GM23338 (cell line): Measurements from ENCODE around the gene GASK1B. TPM values are rescaled to one million over a fixed set of nuclear protein-coding genes. Genes with fewer than 3 reads are reported as not detected.

ENCODE experiments used
- ATAC-seq: fragments of 200-7000 bp; cut with Tn5 transposase; 3 replicates; pipeline ENCODE4 v1.9.1; 2020
- DNase-seq: peaks from one replicate; pipeline ENCODE4 v3.0.0-alpha.2; 2015; ENCODE audit warnings: low spot score
- H2AFZ ChIP-seq: fragments of 200-600 bp; sonication (generic); 2 replicates; pipeline ENCODE4 v1.8.0; 2016; ENCODE audit warnings: antibody characterized with exemption, mild to moderate bottlenecking, moderate library complexity
- H3F3A ChIP-seq: fragments of 200-600 bp; sonication (generic); replicated peaks from 2 replicates; pipeline ENCODE4 v1.8.0; 2017; ENCODE audit warnings: antibody characterized with exemption, mixed run types, low read depth
- H3K27ac ChIP-seq: fragments of 200-600 bp; sonication (generic); 2 replicates; pipeline ENCODE4 v1.6.1; 2016; ENCODE audit warnings: low read depth
- H3K27me3 ChIP-seq: fragments of 200-600 bp; sonication (generic); 2 replicates; pipeline ENCODE4 v1.8.0; 2016; ENCODE audit warnings: mild to moderate bottlenecking, mixed run types, moderate library complexity; ENCODE audit not compliant: insufficient read depth
- H3K36me3 ChIP-seq: fragments of 200-600 bp; sonication (generic); 2 replicates; pipeline ENCODE4 v1.8.0; 2016; ENCODE audit warnings: mild to moderate bottlenecking; ENCODE audit not compliant: insufficient read depth
- H3K4me1 ChIP-seq: fragments of 200-600 bp; sonication (generic); 2 replicates; pipeline ENCODE4 v1.8.0; 2016; ENCODE audit warnings: mild to moderate bottlenecking, moderate library complexity; ENCODE audit not compliant: insufficient read depth
- H3K4me2 ChIP-seq: fragments of 200-600 bp; sonication (generic); 2 replicates; pipeline ENCODE4 v1.7.1; 2017; ENCODE audit warnings: mixed run types
- H3K4me3 ChIP-seq: fragments of 200-600 bp; sonication (generic); 2 replicates; pipeline ENCODE4 v1.6.1; 2016; ENCODE audit warnings: mixed run types
- H3K79me2 ChIP-seq: fragments of 200-600 bp; sonication (generic); replicated peaks from 2 replicates; pipeline ENCODE4 v1.8.0; 2017; ENCODE audit warnings: mild to moderate bottlenecking; ENCODE audit not compliant: insufficient read depth
- H3K9me2 ChIP-seq: fragments of 200-600 bp; sonication (generic); 2 replicates; pipeline ENCODE4 v1.8.0; 2017; ENCODE audit not compliant: insufficient read depth
- H4K20me1 ChIP-seq: fragments of 200-600 bp; sonication (generic); replicated peaks from 2 replicates; pipeline ENCODE4 v1.8.0; 2017; ENCODE audit warnings: mild to moderate bottlenecking; ENCODE audit not compliant: insufficient read depth
- H3K27ac Mint-ChIP-seq: 2 replicates; pipeline ENCODE4 v1.8.0; 2020; ENCODE audit warnings: inconsistent platforms, mild to moderate bottlenecking, moderate library complexity, mixed read lengths
- H3K27me3 Mint-ChIP-seq: 3 replicates; pipeline ENCODE4 v1.8.0; 2022; ENCODE audit warnings: low read depth, mild to moderate bottlenecking, moderate library complexity, mixed read lengths, inconsistent platforms; ENCODE audit not compliant: insufficient read depth, poor library complexity
- H3K36me3 Mint-ChIP-seq: 3 replicates; pipeline ENCODE4 v1.8.0; 2021; ENCODE audit warnings: low read depth, mild to moderate bottlenecking, inconsistent platforms, moderate library complexity, mixed read lengths
- H3K4me1 Mint-ChIP-seq: 3 replicates; pipeline ENCODE4 v1.8.0; 2020; ENCODE audit warnings: mild to moderate bottlenecking, inconsistent platforms, mixed read lengths
- H3K4me3 Mint-ChIP-seq: 3 replicates; pipeline ENCODE4 v1.8.0; 2021; ENCODE audit warnings: moderate library complexity, mild to moderate bottlenecking, inconsistent platforms, mixed read lengths
- H3K9me3 Mint-ChIP-seq: 3 replicates; pipeline ENCODE4 v1.8.0; 2020; ENCODE audit warnings: moderate library complexity, mild to moderate bottlenecking, inconsistent platforms, mixed read lengths
- CREB1 ChIP-seq: fragments of 250-450 bp; sonication (Bioruptor Pico); IDR thresholded peaks from 2 replicates; pipeline ENCODE4 v1.5.0; 2020; ENCODE audit warnings: low read depth, mild to moderate bottlenecking, moderate library complexity
- EZH2 ChIP-seq: fragments of 200-600 bp; sonication (generic); IDR thresholded peaks from one replicate; pipeline ENCODE4 v1.8.0; 2017; ENCODE audit warnings: antibody characterized with exemption, mild to moderate bottlenecking, low read depth; ENCODE audit not compliant: unreplicated experiment
- EZH2phosphoT487 ChIP-seq: fragments of 200-600 bp; sonication (generic); IDR thresholded peaks from one replicate; pipeline ENCODE4 v1.8.1; 2018; ENCODE audit warnings: antibody characterized with exemption; ENCODE audit not compliant: unreplicated experiment
- JUNB ChIP-seq: IDR thresholded peaks from one replicate; pipeline ENCODE4 v1.6.1; 2016; ENCODE audit warnings: antibody characterized with exemption; ENCODE audit not compliant: unreplicated experiment
- NANOG ChIP-seq: IDR thresholded peaks from 2 replicates; pipeline ENCODE4 v1.6.1; 2016; ENCODE audit warnings: antibody characterized with exemption, borderline replicate concordance
- ZNF114 ChIP-seq: fragments of 250-450 bp; sonication (Bioruptor Pico); IDR thresholded peaks from 2 replicates; pipeline ENCODE4 v1.5.0; 2020; ENCODE audit warnings: mild to moderate bottlenecking, moderate library complexity
- polyA plus RNA-seq: library from polyadenylated mRNA; unstranded; fragments of >200 nt; fragmentation: Nextera tagmentation; extraction: Ambion mirVana; gene quantifications from 2 replicates; pipeline ENCODE4 v1.2.1, GENCODE V29; 2016
- total RNA-seq: library from RNA; depleted of rRNA; stranded (reverse); fragments of >200 nt; shearing (Covaris generic); gene quantifications from 2 replicates; pipeline ENCODE4 v1.2.3, GENCODE V29; 2014
- TF ChIP-seq, protein P1 (sequence below): fragments of 250-450 bp; sonication (Bioruptor Pico); IDR thresholded peaks from 2 replicates; pipeline ENCODE4 v1.5.0; 2020; ENCODE audit warnings: mild to moderate bottlenecking, moderate library complexity
- TF ChIP-seq, protein P2 (sequence below): IDR thresholded peaks from 2 replicates; pipeline ENCODE4 v1.6.1; 2016; ENCODE audit warnings: antibody characterized with exemption

The GASK1B gene
- total and polyA plus RNA-seq, 2 experiments from 2014 or later: not detected

DNA sequence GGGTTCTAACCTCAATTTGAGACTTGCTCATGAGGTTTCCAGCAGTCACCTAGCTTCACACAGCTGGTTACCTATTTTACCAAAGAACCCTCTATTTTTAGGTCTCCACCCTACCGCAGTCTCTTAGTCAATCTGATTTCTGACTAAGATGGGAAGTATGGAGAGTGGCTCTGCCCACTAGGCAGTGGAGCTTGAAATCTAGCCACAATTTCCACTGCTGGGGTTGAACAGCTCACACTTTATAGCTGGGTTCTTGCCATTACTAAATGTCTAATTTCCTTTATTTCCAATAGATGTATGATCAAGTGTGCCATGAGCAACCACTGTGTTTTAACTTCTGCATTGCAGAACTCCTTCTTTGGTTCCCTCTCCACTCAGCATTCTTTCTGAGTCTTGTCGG, 43.1 kb downstream of the GASK1B start (continued):
- TF ChIP-seq, protein P1, sequence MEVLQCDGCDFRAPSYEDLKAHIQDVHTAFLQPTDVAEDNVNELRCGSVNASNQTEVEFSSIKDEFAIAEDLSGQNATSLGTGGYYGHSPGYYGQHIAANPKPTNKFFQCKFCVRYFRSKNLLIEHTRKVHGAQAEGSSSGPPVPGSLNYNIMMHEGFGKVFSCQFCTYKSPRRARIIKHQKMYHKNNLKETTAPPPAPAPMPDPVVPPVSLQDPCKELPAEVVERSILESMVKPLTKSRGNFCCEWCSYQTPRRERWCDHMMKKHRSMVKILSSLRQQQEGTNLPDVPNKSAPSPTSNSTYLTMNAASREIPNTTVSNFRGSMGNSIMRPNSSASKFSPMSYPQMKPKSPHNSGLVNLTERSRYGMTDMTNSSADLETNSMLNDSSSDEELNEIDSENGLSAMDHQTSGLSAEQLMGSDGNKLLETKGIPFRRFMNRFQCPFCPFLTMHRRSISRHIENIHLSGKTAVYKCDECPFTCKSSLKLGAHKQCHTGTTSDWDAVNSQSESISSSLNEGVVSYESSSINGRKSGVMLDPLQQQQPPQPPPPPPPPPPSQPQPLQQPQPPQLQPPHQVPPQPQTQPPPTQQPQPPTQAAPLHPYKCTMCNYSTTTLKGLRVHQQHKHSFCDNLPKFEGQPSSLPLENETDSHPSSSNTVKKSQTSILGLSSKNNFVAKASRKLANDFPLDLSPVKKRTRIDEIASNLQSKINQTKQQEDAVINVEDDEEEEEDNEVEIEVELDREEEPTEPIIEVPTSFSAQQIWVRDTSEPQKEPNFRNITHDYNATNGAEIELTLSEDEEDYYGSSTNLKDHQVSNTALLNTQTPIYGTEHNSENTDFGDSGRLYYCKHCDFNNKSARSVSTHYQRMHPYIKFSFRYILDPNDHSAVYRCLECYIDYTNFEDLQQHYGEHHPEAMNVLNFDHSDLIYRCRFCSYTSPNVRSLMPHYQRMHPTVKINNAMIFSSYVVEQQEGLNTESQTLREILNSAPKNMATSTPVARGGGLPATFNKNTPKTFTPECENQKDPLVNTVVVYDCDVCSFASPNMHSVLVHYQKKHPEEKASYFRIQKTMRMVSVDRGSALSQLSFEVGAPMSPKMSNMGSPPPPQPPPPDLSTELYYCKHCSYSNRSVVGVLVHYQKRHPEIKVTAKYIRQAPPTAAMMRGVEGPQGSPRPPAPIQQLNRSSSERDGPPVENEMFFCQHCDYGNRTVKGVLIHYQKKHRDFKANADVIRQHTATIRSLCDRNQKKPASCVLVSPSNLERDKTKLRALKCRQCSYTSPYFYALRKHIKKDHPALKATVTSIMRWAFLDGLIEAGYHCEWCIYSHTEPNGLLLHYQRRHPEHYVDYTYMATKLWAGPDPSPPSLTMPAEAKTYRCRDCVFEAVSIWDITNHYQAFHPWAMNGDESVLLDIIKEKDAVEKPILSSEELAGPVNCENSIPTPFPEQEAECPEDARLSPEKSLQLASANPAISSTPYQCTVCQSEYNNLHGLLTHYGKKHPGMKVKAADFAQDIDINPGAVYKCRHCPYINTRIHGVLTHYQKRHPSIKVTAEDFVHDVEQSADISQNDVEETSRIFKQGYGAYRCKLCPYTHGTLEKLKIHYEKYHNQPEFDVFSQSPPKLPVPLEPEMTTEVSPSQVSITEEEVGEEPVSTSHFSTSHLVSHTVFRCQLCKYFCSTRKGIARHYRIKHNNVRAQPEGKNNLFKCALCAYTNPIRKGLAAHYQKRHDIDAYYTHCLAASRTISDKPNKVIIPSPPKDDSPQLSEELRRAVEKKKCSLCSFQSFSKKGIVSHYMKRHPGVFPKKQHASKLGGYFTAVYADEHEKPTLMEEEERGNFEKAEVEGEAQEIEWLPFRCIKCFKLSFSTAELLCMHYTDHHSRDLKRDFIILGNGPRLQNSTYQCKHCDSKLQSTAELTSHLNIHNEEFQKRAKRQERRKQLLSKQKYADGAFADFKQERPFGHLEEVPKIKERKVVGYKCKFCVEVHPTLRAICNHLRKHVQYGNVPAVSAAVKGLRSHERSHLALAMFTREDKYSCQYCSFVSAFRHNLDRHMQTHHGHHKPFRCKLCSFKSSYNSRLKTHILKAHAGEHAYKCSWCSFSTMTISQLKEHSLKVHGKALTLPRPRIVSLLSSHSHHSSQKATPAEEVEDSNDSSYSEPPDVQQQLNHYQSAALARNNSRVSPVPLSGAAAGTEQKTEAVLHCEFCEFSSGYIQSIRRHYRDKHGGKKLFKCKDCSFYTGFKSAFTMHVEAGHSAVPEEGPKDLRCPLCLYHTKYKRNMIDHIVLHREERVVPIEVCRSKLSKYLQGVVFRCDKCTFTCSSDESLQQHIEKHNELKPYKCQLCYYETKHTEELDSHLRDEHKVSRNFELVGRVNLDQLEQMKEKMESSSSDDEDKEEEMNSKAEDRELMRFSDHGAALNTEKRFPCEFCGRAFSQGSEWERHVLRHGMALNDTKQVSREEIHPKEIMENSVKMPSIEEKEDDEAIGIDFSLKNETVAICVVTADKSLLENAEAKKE (CRISPR knock-in tag): no peak
- TF ChIP-seq NANOG: no peak

DNA sequence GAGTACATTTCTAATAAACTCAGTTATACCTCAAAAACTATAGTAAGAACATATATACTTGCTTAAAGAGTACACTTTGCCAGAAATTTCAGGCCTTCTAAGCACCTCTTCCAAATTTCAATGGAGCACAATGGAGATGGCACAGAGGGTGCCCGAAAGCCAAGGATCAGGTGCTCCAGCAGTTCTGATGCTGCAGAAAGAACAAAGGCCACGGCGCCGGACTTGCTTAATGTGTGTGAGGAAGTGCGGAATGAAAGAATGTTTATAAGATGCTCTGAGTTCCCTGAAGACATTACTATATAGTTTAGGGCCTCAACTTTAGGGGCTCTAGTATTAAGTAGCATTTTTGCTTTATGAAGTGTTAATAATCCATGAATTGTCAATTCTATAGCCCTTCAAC, 44.3 kb downstream of the GASK1B start:
- H3F3A ChIP-seq: no peaks in the 10 kb centered on the region
- peaks cover 10% of the 10 kb centered on the region for H3K4me1 Mint-ChIP-seq
- no peaks in the 10 kb centered on the region for H3K79me2 ChIP-seq
- no peak overlapping the region for H2AFZ ChIP-seq
- H3K4me2 ChIP-seq: no peak overlapping the region
- no peak for ATAC-seq
- H4K20me1 ChIP-seq: no peaks in the 10 kb centered on the region
- no peaks in the 10 kb centered on the region for H3K9me3 Mint-ChIP-seq
- DNase-seq: peak; percentile 6
- H3K4me3 ChIP-seq: no peak overlapping the region
- H3K27me3 ChIP-seq: no peaks in the 10 kb centered on the region
- H3K4me3 Mint-ChIP-seq: no peak overlapping the region
- no peak for TF ChIP-seq ZNF114
- TF ChIP-seq CREB1 (CRISPR knock-in tag): no peak
- TF ChIP-seq, protein P2, sequence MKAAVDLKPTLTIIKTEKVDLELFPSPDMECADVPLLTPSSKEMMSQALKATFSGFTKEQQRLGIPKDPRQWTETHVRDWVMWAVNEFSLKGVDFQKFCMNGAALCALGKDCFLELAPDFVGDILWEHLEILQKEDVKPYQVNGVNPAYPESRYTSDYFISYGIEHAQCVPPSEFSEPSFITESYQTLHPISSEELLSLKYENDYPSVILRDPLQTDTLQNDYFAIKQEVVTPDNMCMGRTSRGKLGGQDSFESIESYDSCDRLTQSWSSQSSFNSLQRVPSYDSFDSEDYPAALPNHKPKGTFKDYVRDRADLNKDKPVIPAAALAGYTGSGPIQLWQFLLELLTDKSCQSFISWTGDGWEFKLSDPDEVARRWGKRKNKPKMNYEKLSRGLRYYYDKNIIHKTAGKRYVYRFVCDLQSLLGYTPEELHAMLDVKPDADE: no peak
- TF ChIP-seq EZH2phosphoT487: no peak
- TF ChIP-seq JUNB: no peak
- TF ChIP-seq EZH2: no peak
- no peaks in the 10 kb centered on the region for H3K36me3 ChIP-seq
- H3K27me3 Mint-ChIP-seq: no peaks in the 10 kb centered on the region
- H3K9me2 ChIP-seq: no peaks in the 10 kb centered on the region
- no peak overlapping the region for H3K27ac Mint-ChIP-seq
- H3K27ac ChIP-seq: no peak overlapping the region
- no peaks in the 10 kb centered on the region for H3K36me3 Mint-ChIP-seq
- peaks cover 6% of the 10 kb centered on the region; the same call in 1 of the 2 replicates for H3K4me1 ChIP-seq
